HUES48 (cell line): ENCODE measurements around the gene EIF3C.
"Not testable (repeated sequence)": the region's sequence is repeated elsewhere in the genome, so short reads cannot be mapped to it uniquely, and the experiment has no call there.

Experiments
- H3K27ac ChIP-seq: one replicate; pipeline ENCODE4 v1.7.0; 2013; ENCODE audit warnings: low read depth, low read length, inconsistent platforms
- H3K27me3 ChIP-seq: 2 replicates; pipeline ENCODE4 v1.6.1; 2013; ENCODE audit warnings: mild to moderate bottlenecking, low read length; ENCODE audit not compliant: control insufficient read depth, insufficient read depth
- H3K36me3 ChIP-seq: 2 replicates; pipeline ENCODE4 v1.6.1; 2013; ENCODE audit warnings: low read length; ENCODE audit not compliant: control insufficient read depth, insufficient read depth
- H3K4me1 ChIP-seq: 2 replicates; pipeline ENCODE4 v1.6.1; 2013; ENCODE audit warnings: mild to moderate bottlenecking, low read length; ENCODE audit not compliant: control insufficient read depth, insufficient read depth
- H3K4me3 ChIP-seq: 2 replicates; pipeline ENCODE4 v1.5.1; 2013; ENCODE audit warnings: mild to moderate bottlenecking, low read depth, low read length
- H3K9ac ChIP-seq: 2 replicates; pipeline ENCODE4 v1.6.1; 2013; ENCODE audit warnings: mild to moderate bottlenecking, low read depth, low read length, moderate library complexity
- H3K9me3 ChIP-seq: 2 replicates; pipeline ENCODE4 v1.6.1; 2013; ENCODE audit warnings: low read length; ENCODE audit not compliant: control insufficient read depth, insufficient read depth

The EIF3C gene, protein sequence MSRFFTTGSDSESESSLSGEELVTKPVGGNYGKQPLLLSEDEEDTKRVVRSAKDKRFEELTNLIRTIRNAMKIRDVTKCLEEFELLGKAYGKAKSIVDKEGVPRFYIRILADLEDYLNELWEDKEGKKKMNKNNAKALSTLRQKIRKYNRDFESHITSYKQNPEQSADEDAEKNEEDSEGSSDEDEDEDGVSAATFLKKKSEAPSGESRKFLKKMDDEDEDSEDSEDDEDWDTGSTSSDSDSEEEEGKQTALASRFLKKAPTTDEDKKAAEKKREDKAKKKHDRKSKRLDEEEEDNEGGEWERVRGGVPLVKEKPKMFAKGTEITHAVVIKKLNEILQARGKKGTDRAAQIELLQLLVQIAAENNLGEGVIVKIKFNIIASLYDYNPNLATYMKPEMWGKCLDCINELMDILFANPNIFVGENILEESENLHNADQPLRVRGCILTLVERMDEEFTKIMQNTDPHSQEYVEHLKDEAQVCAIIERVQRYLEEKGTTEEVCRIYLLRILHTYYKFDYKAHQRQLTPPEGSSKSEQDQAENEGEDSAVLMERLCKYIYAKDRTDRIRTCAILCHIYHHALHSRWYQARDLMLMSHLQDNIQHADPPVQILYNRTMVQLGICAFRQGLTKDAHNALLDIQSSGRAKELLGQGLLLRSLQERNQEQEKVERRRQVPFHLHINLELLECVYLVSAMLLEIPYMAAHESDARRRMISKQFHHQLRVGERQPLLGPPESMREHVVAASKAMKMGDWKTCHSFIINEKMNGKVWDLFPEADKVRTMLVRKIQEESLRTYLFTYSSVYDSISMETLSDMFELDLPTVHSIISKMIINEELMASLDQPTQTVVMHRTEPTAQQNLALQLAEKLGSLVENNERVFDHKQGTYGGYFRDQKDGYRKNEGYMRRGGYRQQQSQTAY

DNA sequence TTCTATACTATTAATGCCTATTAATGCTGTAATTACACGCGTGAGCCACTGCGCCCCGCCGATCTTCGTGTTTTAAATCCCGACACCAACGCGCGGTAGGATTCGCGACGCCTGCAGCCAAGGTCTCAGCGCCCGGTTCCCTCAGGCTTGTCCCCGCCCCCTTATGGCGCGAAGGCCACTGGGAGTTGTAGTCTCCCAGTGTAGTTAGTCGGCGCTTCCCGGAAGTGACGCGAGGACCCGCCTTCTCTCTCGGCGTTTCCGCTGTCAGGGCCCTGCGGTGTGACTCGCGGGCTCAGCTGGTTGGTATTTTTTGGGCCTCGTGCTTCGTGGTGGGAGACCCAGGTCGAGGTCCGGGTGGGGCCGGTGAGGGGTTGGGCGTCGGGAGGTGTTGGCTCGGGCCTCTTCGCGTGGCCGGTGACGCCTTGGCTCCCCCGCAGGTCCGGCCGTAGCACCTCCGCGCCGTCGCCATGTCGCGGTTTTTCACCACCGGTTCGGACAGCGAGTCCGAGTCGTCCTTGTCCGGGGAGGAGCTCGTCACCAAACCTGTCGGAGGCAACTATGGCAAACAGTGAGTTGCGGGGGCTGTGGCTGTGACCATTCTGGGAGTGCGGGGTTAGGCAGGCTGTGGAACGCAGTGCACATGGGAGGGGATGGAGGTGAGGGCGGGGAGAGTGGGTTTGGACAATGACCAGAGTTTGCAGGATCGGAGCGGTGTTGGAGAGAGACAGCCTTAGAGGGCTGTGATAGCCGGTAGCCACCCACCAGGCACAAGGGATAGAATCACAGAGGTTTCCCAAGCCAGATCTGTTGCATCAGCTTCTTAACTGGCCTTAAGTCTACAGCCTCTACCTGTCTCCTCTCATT is at the start of gene EIF3C:
EIF3C (plus strand) TSS at position 245 of the 864 bp plus-strand sequence; CDS start at position 468, 223 bp downstream.
- peak within 1 kb of the TSS; percentile 40 for H3K4me3 ChIP-seq
- not testable (repeated sequence) for H3K9ac ChIP-seq, H3K27ac ChIP-seq

DNA sequence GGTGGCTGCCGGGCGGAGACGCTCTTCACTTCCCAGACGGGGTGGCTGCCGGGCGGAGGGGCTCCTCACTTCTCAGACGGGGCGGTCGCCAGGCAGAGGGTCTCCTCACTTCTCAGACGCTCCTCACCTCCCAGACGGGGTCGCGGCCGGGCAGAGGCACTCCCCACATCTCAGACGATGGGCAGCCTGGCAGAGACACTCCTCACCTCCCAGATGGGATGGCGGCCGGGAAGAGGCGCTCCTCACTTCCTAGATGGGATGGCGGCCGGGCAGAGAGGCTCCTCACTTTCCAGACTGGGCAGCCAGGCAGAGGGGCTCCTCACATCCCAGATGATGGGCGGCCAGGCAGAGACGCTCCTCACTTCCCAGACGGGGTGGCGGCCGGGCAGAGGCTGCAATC is 45.0 kb upstream of the EIF3C start:
- H3K27ac ChIP-seq, H3K4me1 ChIP-seq, H3K9ac ChIP-seq, H3K9me3 ChIP-seq, H3K36me3 ChIP-seq, H3K4me3 ChIP-seq, H3K27me3 ChIP-seq: not testable (repeated sequence)

More for the DNA sequence above, at the start of gene EIF3C:
- H3K4me1 ChIP-seq, H3K9me3 ChIP-seq, H3K27me3 ChIP-seq, H3K36me3 ChIP-seq: not testable (repeated sequence)

DNA sequence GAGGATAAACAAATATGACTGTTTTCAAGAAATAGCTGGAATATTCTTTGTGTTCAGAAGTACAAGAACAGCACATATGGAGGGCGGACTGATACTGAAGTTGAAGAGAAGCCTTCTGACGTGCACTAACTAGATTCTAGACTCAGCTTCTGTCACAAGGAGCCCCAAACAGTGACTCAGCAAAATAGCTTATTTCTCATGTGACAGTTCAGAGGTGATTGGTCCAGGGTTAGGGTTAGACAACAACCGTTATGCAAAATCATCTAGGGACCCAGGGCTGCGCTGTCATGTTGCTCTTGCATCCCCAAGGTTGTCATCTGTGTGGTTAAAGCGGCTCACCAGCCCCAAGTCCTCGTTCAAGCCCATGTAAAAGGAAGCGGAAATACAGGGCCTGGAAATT is 43.8 kb upstream of the EIF3C start:
- not testable (repeated sequence) for H3K4me3 ChIP-seq, H3K9ac ChIP-seq, H3K27ac ChIP-seq, H3K36me3 ChIP-seq, H3K27me3 ChIP-seq, H3K9me3 ChIP-seq, H3K4me1 ChIP-seq

DNA sequence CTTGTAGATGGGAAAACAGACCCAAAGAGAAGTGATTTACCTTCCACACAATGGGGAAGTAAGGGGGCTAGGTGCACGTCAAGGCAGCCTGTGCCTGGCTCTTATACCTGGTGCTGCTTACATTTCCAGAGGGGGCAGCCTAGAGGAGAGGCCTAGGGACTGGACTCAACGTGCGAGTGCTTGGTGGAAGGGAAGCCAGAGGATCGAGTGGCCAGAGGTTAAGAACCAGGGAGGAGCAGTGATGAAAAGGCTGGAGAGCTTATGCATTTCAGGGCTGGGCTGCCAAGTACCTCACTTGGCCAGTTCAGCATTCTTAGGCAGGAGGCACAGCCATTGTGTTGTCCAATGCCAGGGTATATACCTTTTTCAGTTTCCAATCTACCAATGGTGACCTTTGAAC is 43.1 kb upstream of the EIF3C start:
- not testable (repeated sequence) for H3K27ac ChIP-seq, H3K9ac ChIP-seq, H3K36me3 ChIP-seq, H3K4me3 ChIP-seq, H3K27me3 ChIP-seq, H3K9me3 ChIP-seq, H3K4me1 ChIP-seq

DNA sequence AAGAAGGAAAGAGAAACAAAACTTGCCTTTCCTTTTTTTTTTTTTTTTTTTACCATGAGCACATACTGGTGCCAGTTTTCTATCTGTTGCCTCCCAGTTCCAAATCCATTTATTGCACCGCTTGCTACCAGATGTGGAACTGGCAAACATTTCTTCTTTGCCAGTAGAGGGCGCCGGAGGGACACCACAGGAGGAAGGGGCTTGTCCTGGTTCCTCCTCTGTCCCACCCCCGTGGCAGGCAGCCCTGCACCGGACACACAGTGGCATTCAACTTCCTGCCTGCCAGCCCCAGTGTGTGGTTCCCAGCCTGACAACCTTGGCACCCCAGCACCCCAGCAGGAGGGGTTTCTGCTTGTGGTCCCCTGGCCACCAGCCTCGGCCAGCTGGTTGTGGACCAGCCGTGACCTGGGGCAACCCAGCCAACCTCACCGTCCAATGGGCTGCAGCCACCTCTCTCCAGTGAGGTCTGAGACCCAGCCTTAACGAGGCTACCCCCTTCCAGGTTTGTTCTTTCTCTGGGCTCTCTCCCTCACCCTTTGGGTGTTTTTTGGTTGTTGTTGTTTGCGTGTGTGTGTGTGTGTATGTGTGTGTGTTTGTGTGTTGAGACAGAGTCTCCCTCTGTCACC is 22.8 kb upstream of the EIF3C start:
- not testable (repeated sequence) for H3K9me3 ChIP-seq, H3K36me3 ChIP-seq, H3K27ac ChIP-seq, H3K4me1 ChIP-seq, H3K9ac ChIP-seq, H3K4me3 ChIP-seq, H3K27me3 ChIP-seq

DNA sequence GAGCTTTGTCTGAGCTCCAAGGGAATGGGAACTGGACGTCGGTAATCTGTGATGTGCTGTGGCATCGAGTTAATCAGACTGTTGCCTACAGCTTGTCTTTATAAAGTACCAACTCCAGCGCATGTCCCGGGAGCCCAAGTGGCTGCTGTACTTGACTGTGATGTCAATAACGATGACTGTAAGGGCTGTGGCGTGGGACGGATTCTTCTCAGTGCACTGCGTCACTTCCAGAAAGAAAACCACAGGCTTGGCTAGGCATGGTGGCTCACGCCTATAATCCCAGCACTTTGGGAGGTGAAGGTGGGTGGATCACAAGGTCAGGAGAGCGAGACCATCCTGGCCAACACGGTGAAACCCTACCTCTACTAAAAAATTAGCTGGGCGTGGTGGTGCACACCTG is 21.8 kb upstream of the EIF3C start:
- H3K36me3 ChIP-seq, H3K4me3 ChIP-seq, H3K4me1 ChIP-seq, H3K9ac ChIP-seq, H3K27me3 ChIP-seq, H3K9me3 ChIP-seq, H3K27ac ChIP-seq: not testable (repeated sequence)

DNA sequence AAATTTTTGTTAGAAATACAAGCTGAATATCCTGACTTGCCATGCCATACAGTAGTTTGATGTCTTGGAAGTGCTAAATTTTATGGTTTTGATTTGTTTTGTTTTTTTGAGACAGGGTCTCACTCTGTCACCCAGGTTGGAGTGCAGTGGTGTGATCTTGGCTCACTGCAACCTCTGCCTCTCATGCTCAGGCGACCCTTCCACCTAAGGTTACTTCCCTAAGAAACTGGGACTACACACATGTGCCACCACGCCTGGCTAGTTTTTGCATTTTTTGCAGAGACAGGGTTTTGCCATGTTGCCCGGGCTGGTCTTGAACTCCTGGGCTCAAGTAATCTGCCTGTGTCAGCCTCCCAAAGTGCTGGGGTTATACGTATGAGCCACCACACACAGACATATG is 19.5 kb upstream of the EIF3C start:
- not testable (repeated sequence) for H3K4me3 ChIP-seq, H3K27me3 ChIP-seq, H3K9me3 ChIP-seq, H3K9ac ChIP-seq, H3K36me3 ChIP-seq, H3K27ac ChIP-seq, H3K4me1 ChIP-seq

DNA sequence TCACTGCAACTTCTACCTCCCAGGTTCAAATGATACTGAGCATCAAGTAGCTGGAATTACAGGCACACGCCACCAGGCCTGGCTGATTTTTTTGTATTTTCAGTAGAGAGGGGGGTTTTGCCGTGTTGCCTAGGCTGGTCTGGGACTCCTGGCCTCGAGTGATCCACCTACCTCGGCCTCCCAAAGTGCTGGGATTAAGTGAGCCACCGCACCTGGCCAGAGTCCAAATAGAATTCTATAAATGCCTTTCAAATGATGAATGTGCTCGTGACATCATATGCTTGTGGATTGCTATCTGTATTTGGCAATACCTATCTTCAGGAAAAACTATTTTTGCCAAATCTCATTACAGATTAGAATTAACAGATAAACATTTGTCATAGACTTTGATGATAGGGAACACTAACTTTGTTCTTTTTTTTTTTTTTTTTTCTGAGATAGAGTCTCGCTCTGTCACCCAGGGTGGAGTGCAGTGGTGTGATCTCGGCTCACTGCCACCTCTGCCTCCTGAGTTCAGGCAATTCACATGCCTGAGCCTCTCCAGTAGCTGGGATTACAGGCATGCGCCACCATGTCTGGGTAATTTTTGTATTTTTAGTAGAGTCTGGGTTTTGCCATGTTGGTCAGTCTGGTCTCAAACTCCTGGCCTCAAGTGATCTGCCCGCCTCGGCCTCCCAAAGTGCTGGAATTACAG is 17.9 kb upstream of the EIF3C start:
- H3K27ac ChIP-seq, H3K9ac ChIP-seq, H3K4me1 ChIP-seq, H3K36me3 ChIP-seq, H3K27me3 ChIP-seq, H3K9me3 ChIP-seq, H3K4me3 ChIP-seq: not testable (repeated sequence)

DNA sequence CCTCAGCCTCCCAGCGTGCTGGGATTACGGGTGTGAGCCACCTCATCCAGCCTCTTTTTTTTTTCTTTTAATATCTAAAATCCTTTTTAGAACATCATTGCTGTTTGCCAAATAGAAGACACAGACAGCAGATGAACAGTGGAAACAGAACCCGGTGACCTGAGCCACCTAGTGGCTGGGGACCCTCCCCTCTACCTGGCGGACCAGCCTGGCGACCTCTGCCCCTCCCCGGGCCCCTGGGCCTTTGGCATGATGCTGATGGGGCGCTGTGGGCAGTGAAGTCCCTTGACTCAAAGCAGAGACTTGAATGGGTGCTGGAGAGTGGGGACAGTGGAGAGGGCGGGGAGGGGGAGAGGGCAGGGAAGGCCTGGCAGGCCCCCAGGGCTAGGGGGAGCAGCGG is 11.5 kb upstream of the EIF3C start:
- H3K4me1 ChIP-seq, H3K9me3 ChIP-seq, H3K27me3 ChIP-seq, H3K4me3 ChIP-seq, H3K36me3 ChIP-seq, H3K9ac ChIP-seq, H3K27ac ChIP-seq: not testable (repeated sequence)

DNA sequence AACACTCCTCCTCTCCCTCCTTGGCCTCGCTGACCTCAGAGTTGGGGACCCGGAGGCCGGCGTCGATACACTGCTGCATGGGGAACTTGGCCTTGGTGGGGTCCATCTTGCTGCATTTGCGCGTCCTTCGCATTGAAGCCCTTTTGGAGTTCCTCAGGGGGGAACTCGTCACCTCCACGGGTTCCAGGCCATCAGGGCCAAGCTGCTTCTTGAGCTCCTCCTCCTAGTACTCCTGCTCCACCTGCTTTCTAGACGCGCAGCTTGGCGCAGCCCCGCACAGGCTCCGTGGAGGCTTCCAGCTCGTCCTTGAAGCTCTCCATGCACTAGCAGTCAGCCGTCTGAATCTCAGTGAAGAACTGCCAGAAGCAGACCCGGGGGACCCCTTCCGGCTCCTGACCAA is 10.9 kb upstream of the EIF3C start:
- H3K36me3 ChIP-seq, H3K9me3 ChIP-seq, H3K27ac ChIP-seq, H3K9ac ChIP-seq, H3K27me3 ChIP-seq, H3K4me3 ChIP-seq, H3K4me1 ChIP-seq: not testable (repeated sequence)
